ENCODE measurements around the gene TKFC.

TKFC gene

DNA sequence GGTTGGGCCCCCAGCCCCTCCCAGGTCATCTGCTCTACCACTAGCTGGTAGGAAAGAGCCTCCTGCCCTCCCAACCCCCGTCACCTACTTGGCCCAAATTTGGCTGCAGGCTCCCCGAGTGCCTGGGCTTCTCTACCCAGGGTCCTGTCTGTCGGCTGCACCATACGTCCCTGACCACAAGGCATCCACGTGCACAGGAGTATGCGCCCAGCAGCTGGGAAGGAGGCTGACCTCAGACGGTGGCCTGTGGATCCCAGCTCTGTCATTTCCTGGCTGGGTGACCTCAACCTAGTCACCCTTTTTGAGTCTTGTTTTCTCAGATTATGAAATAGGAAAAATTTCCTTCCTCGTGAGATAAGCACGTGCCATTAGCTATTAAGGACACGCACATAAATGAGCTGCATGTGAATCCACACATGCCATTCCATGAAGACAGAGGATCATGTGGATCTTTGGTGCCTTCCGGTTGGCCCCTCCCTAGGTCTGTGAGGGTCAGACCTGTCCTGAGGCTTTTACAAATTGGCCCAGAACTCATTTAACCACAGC, 15.0 kb downstream of the TKFC start:
- H3K27me3 ChIP-seq (ENCODE audit: control insufficient read depth, insufficient read depth, low read length): no peaks in the 10 kb centered on the region
- no peak overlapping the region for H3K4me3 ChIP-seq (ENCODE audit: low read depth, low read length)
- H3K4me1 ChIP-seq (ENCODE audit: control insufficient read depth, insufficient read depth, low read length): no peaks in the 10 kb centered on the region
- H3K36me3 ChIP-seq (ENCODE audit: control insufficient read depth, insufficient read depth, low read length): peaks cover 48% of the 10 kb centered on the region
- no peak overlapping the region for H3K9ac ChIP-seq (ENCODE audit: low read depth, low read length)
- H3K9me3 ChIP-seq (ENCODE audit: control insufficient read depth, insufficient read depth, low read length): no peaks in the 10 kb centered on the region
- no peak overlapping the region for H3K27ac ChIP-seq (ENCODE audit: low read depth, low read length)

DNA sequence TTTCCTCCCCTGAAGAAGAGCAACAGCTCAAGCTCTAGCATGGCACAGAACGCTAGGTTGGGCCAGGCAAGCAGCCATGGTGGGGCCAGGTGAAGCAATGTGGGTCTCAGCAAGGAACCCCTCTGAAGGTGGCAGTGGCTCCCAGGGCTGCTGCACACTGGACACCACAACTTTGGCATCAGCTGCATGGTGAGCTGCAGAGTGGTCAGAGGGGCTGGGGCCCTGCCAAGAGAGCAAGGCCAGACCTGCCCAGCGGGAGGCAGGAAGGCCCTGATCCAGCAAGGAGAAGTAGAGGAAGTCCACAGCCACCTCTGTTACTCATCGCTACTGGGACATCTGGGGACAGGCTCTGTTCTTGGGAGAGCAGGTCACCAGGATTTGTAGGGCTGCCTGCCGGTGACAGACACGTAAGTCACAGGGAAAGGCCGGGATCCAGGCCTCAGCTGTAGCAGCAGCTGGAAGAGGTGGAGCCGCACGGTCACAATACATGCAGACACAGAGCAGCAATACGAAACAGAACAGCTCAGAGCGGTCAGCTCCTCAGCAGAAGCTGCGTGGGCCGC, 16.2 kb downstream of the TKFC start:
- Histone ChIP-seq H3K9me3 (ENCODE audit: control insufficient read depth, insufficient read depth, low read length) (no peaks in the 10 kb centered on the region), H3K27ac (ENCODE audit: low read depth, low read length) (no peak overlapping the region), H3K36me3 (ENCODE audit: control insufficient read depth, insufficient read depth, low read length) (peaks cover 59% of the 10 kb centered on the region), H3K27me3 (ENCODE audit: control insufficient read depth, insufficient read depth, low read length) (no peaks in the 10 kb centered on the region), H3K4me1 (ENCODE audit: control insufficient read depth, insufficient read depth, low read length) (no peaks in the 10 kb centered on the region), H3K9ac (ENCODE audit: low read depth, low read length) (no peak overlapping the region), H3K4me3 (ENCODE audit: low read depth, low read length) (no peak overlapping the region)

- Histone ChIP-seq H3K27ac (ENCODE audit: low read depth, low read length) (no peak overlapping the region), H3K4me1 (ENCODE audit: control insufficient read depth, insufficient read depth, low read length) (no peaks in the 10 kb centered on the region), H3K9me3 (ENCODE audit: control insufficient read depth, insufficient read depth, low read length) (no peaks in the 10 kb centered on the region), H3K36me3 (ENCODE audit: control insufficient read depth, insufficient read depth, low read length) (peaks cover 54% of the 10 kb centered on the region), H3K4me3 (ENCODE audit: low read depth, low read length) (no peak overlapping the region), H3K27me3 (ENCODE audit: control insufficient read depth, insufficient read depth, low read length) (no peaks in the 10 kb centered on the region), H3K9ac (ENCODE audit: low read depth, low read length) (no peak overlapping the region)
Observed at GRCh38 chr11:61349916-61350315, 16.9 kb downstream of the TKFC start.

DNA sequence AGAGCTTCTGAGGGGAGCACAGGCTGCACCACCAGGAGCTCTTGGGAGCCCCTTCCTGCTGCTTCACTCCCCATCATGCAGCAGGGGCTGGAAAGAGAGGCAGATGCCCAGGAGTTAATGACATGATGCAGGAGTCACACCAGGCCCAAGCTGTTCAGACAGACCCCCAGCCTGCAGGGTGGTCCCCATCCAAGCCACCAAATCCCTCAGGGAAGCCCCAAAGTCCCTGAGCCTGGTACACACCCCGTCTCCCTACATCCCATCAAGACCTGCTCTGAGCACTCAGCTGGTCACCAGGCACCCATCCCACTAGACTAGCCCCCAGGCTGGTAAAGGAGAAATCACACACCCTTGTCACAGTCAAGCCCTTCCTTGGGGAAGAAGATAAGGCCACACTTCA, 17.3 kb downstream of the TKFC start:
- Histone ChIP-seq H3K36me3 (ENCODE audit: control insufficient read depth, insufficient read depth, low read length) (peaks cover 54% of the 10 kb centered on the region), H3K4me1 (ENCODE audit: control insufficient read depth, insufficient read depth, low read length) (no peaks in the 10 kb centered on the region), H3K9me3 (ENCODE audit: control insufficient read depth, insufficient read depth, low read length) (no peaks in the 10 kb centered on the region), H3K4me3 (ENCODE audit: low read depth, low read length) (no peak overlapping the region), H3K27ac (ENCODE audit: low read depth, low read length) (no peak overlapping the region), H3K9ac (ENCODE audit: low read depth, low read length) (no peak overlapping the region), H3K27me3 (ENCODE audit: control insufficient read depth, insufficient read depth, low read length) (no peaks in the 10 kb centered on the region)

- no peaks in the 10 kb centered on the region for H3K4me1 ChIP-seq (ENCODE audit: control insufficient read depth, insufficient read depth, low read length)
- no peak overlapping the region for H3K4me3 ChIP-seq (ENCODE audit: low read depth, low read length)
- no peak overlapping the region for H3K9ac ChIP-seq (ENCODE audit: low read depth, low read length)
- H3K36me3 ChIP-seq (ENCODE audit: control insufficient read depth, insufficient read depth, low read length): peaks cover 54% of the 10 kb centered on the region
- H3K27ac ChIP-seq (ENCODE audit: low read depth, low read length): no peak overlapping the region
- H3K27me3 ChIP-seq (ENCODE audit: control insufficient read depth, insufficient read depth, low read length): no peaks in the 10 kb centered on the region
- no peaks in the 10 kb centered on the region for H3K9me3 ChIP-seq (ENCODE audit: control insufficient read depth, insufficient read depth, low read length)
Observed at GRCh38 chr11:61350803-61351202, 17.8 kb downstream of the TKFC start.

GRCh38 chr11:61352038-61352437, 19.0 kb downstream of the TKFC start:
- H3K36me3 ChIP-seq (ENCODE audit: control insufficient read depth, insufficient read depth, low read length): peaks cover 54% of the 10 kb centered on the region

DNA sequence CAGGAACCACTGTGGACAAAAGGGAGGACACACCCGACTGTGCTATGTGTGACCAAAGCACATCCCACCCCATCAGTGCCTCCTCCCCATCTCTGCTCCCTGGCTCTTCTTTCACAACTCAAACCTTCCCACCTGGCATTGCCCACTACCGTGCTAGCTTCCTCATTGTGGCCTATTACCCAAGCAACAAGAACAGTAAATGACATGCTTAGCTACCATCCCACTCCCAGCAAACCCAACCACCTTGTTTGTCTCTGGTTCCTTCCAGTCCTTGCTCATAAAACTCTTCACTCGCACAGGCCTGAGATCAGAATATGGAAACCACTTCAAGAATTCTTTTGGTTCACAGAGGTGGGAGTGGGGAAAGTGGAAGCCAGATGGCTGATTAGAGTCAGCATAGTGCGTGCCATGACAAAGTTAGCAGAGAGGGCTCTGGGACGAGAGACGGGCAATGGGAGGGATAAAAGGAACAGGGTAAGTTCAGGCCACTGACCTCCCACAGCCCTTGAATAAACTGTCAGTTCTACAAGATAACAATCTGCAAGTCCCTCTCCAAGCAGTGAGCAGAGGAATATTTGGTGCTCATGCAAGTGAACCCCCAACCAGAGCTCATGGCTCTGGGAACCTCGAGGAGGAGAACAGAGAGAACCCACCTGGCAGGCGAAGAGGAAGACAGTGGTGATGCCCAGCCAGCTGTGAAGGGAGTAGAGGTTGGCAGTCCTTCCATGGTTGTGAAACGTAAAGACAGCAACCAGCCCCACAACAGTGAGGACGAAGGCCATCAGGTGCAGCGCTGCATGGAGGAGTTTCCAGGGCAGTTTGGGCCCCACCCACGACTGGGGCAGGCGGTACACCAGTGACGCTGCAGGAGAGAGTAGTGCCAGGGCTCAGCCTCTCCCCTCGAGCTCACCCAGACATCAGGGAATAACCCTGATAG, 20.4 kb downstream of the TKFC start:
- Histone ChIP-seq H3K4me3 (ENCODE audit: low read depth, low read length) (no peak overlapping the region), H3K36me3 (ENCODE audit: control insufficient read depth, insufficient read depth, low read length) (peaks cover 47% of the 10 kb centered on the region), H3K27me3 (ENCODE audit: control insufficient read depth, insufficient read depth, low read length) (no peaks in the 10 kb centered on the region), H3K9ac (ENCODE audit: low read depth, low read length) (no peak overlapping the region), H3K4me1 (ENCODE audit: control insufficient read depth, insufficient read depth, low read length) (no peaks in the 10 kb centered on the region), H3K9me3 (ENCODE audit: control insufficient read depth, insufficient read depth, low read length) (no peaks in the 10 kb centered on the region), H3K27ac (ENCODE audit: low read depth, low read length) (no peak overlapping the region)

More at GRCh38 chr11:61352038-61352437, 19.0 kb downstream of the TKFC start:
- H3K4me1 ChIP-seq (ENCODE audit: control insufficient read depth, insufficient read depth, low read length): no peaks in the 10 kb centered on the region
- no peak overlapping the region for H3K4me3 ChIP-seq (ENCODE audit: low read depth, low read length)
- no peaks in the 10 kb centered on the region for H3K27me3 ChIP-seq (ENCODE audit: control insufficient read depth, insufficient read depth, low read length)
- no peak overlapping the region for H3K9ac ChIP-seq (ENCODE audit: low read depth, low read length)
- H3K27ac ChIP-seq (ENCODE audit: low read depth, low read length): no peak overlapping the region
- H3K9me3 ChIP-seq (ENCODE audit: control insufficient read depth, insufficient read depth, low read length): no peaks in the 10 kb centered on the region

- Histone ChIP-seq H3K36me3 (ENCODE audit: control insufficient read depth, insufficient read depth, low read length) (peaks cover 39% of the 10 kb centered on the region), H3K9ac (ENCODE audit: low read depth, low read length) (no peak overlapping the region), H3K27me3 (ENCODE audit: control insufficient read depth, insufficient read depth, low read length) (no peaks in the 10 kb centered on the region), H3K4me3 (ENCODE audit: low read depth, low read length) (no peak overlapping the region), H3K27ac (ENCODE audit: low read depth, low read length) (no peak overlapping the region), H3K4me1 (ENCODE audit: control insufficient read depth, insufficient read depth, low read length) (no peaks in the 10 kb centered on the region), H3K9me3 (ENCODE audit: control insufficient read depth, insufficient read depth, low read length) (no peaks in the 10 kb centered on the region)
Observed at GRCh38 chr11:61354208-61354607, 21.2 kb downstream of the TKFC start.

DNA sequence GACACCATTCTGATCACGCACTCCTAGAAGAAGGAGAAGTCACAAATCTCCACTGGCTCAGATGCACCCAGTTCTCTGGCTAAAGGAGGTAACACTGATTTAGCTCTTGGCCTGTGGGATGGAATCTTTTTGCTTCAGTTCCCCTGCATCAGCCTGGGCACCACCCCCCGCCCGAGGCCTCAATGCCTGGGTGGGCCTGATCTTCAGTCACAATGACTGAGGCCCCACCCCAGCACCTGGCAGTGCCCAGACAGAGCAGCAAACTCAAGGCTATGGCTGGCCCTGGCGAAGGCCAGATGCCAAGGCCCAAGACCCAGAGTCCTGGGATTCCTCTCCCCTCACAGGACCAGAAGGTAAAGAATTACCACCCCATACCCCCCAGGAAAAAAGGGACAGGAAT, 23.7 kb downstream of the TKFC start:
- Histone ChIP-seq H3K9me3 (ENCODE audit: control insufficient read depth, insufficient read depth, low read length) (no peaks in the 10 kb centered on the region), H3K36me3 (ENCODE audit: control insufficient read depth, insufficient read depth, low read length) (peaks cover 21% of the 10 kb centered on the region; the same call in 1 of the 2 replicates), H3K4me3 (ENCODE audit: low read depth, low read length) (no peak overlapping the region), H3K9ac (ENCODE audit: low read depth, low read length) (no peak overlapping the region), H3K27me3 (ENCODE audit: control insufficient read depth, insufficient read depth, low read length) (no peaks in the 10 kb centered on the region), H3K27ac (ENCODE audit: low read depth, low read length) (no peak overlapping the region), H3K4me1 (ENCODE audit: control insufficient read depth, insufficient read depth, low read length) (no peaks in the 10 kb centered on the region)

GRCh38 chr11:61357233-61357893, 24.3 kb downstream of the TKFC start:
- no peak overlapping the region for H3K27ac ChIP-seq (ENCODE audit: low read depth, low read length)
- no peak overlapping the region for H3K4me3 ChIP-seq (ENCODE audit: low read depth, low read length)

DNA sequence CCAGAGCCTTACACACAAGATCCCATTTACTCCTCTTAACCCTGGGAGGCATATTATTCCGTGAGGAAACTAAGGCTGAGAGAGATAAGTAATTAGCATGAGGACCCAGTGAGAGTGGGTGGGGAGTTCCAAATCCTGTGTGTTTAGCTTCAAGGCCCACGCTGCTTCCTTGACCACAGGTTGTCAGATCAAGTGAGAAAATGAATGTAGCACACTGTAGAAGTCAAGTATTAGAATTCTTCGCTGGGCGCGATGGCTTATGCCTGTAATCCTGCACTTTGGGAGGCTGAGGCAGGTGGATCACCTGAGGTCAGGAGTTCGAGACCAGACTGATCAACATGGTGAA, 24.8 kb downstream of the TKFC start:
- Histone ChIP-seq H3K4me3 (ENCODE audit: low read depth, low read length) (no peak overlapping the region), H3K4me1 (ENCODE audit: control insufficient read depth, insufficient read depth, low read length) (no peaks in the 10 kb centered on the region), H3K27me3 (ENCODE audit: control insufficient read depth, insufficient read depth, low read length) (no peaks in the 10 kb centered on the region), H3K9ac (ENCODE audit: low read depth, low read length) (no peak overlapping the region), H3K27ac (ENCODE audit: low read depth, low read length) (no peak overlapping the region), H3K36me3 (ENCODE audit: control insufficient read depth, insufficient read depth, low read length) (peaks cover 11% of the 10 kb centered on the region; the same call in 1 of the 2 replicates), H3K9me3 (ENCODE audit: control insufficient read depth, insufficient read depth, low read length) (no peaks in the 10 kb centered on the region)

More at GRCh38 chr11:61357233-61357893, 24.3 kb downstream of the TKFC start:
- Histone ChIP-seq H3K36me3 (ENCODE audit: control insufficient read depth, insufficient read depth, low read length) (peaks cover 15% of the 10 kb centered on the region; the same call in 1 of the 2 replicates), H3K9ac (ENCODE audit: low read depth, low read length) (no peak overlapping the region), H3K4me1 (ENCODE audit: control insufficient read depth, insufficient read depth, low read length) (no peaks in the 10 kb centered on the region), H3K27me3 (ENCODE audit: control insufficient read depth, insufficient read depth, low read length) (no peaks in the 10 kb centered on the region), H3K9me3 (ENCODE audit: control insufficient read depth, insufficient read depth, low read length) (no peaks in the 10 kb centered on the region)
